Activated CD4-positive, alpha-beta T cell treated with anti-CD3 and anti-CD28 coated beads, Interleukin-2, amount 10 ng/mL, durations not matched to agents 7 days and 5 days (primary cell): ENCODE results near the gene HDC. TPM values are rescaled to one million over a fixed set of nuclear protein-coding genes. Genes with fewer than 3 reads are reported as not detected.

Source experiments
- CTCF ChIA-PET: fragments of 350-600 bp; sonication (Branson Sonifier 250); formaldehyde crosslinking; loops from one replicate; lab custom pipeline; 2021; ENCODE audit warnings: antibody characterized with exemption; lab: Charles Lee
- POLR2A ChIA-PET: fragments of 350-600 bp; sonication (Branson Sonifier 250); formaldehyde crosslinking; loops from one replicate; lab custom pipeline; 2021; ENCODE audit warnings: antibody characterized with exemption; lab: Charles Lee
- DNase-seq: peaks from one replicate; pipeline ENCODE4 v3.0.0-alpha.2; 2020
- H3K27ac Mint-ChIP-seq: one replicate; pipeline ENCODE4 v1.8.0; 2021; ENCODE audit warnings: mild to moderate bottlenecking, moderate library complexity, mixed read lengths
- H3K27me3 Mint-ChIP-seq: one replicate; pipeline ENCODE4 v1.8.0; 2021; ENCODE audit warnings: mixed read lengths
- H3K36me3 Mint-ChIP-seq: one replicate; pipeline ENCODE4 v1.8.0; 2021; ENCODE audit warnings: low read depth, mixed read lengths
- H3K4me1 Mint-ChIP-seq: one replicate; pipeline ENCODE4 v1.8.0; 2021; ENCODE audit warnings: mixed read lengths
- H3K4me3 Mint-ChIP-seq: one replicate; pipeline ENCODE4 v1.8.0; 2021; ENCODE audit warnings: mild to moderate bottlenecking, moderate library complexity, mixed read lengths
- H3K9me3 Mint-ChIP-seq: one replicate; pipeline ENCODE4 v1.8.0; 2021; ENCODE audit warnings: mixed read lengths
- total RNA-seq, 2 experiments: library from RNA; stranded (reverse); gene quantifications; one replicate each; pipeline ENCODE4 v1.2.3, GENCODE V29; 2021

Gene HDC
- total RNA-seq, 2 experiments from 2014 or later, result 0.27 TPM; not detected in 1

GRCh38 chr15:50235794-50236193 is 29.7 kb downstream of the HDC start:
- Mint-ChIP-seq H3K4me3 (no peak overlapping the region), H3K4me1 (peaks cover 2% of the 10 kb centered on the region), H3K9me3 (no peaks in the 10 kb centered on the region), H3K36me3 (peaks cover 13% of the 10 kb centered on the region), H3K27me3 (no peaks in the 10 kb centered on the region), H3K27ac (no peak overlapping the region)
- no peak for DNase-seq
- ChIA-PET POLR2A (no interaction called here), CTCF (no interaction called here)

- DNase-seq, result no peak
- no peak overlapping the region for H3K27ac Mint-ChIP-seq
- no peaks in the 10 kb centered on the region for H3K27me3 Mint-ChIP-seq
- CTCF ChIA-PET, result interaction anchor here (1.0 kb wide), 1 partner anchor 54 kb away, joined by 3 read pairs; no protein-coding TSS in a partner anchor
- H3K4me3 Mint-ChIP-seq, result no peak overlapping the region
- H3K4me1 Mint-ChIP-seq, result peaks cover 2% of the 10 kb centered on the region
- H3K9me3 Mint-ChIP-seq, result no peaks in the 10 kb centered on the region
- POLR2A ChIA-PET, result no interaction called here
- H3K36me3 Mint-ChIP-seq, result peaks cover 16% of the 10 kb centered on the region
Observed at GRCh38 chr15:50234764-50235163, 30.8 kb downstream of the HDC start.

- Mint-ChIP-seq H3K27ac (no peak overlapping the region), H3K4me3 (no peak overlapping the region), H3K27me3 (no peaks in the 10 kb centered on the region), H3K36me3 (peaks cover 27% of the 10 kb centered on the region), H3K4me1 (peaks cover 2% of the 10 kb centered on the region), H3K9me3 (no peaks in the 10 kb centered on the region)
- DNase-seq, result no peak
- POLR2A ChIA-PET, result interaction anchor here (0.6 kb wide), 1 partner anchor 112 kb away, joined by 7 read pairs; no protein-coding TSS in a partner anchor
- CTCF ChIA-PET, result interaction anchor here (1.0 to 2.5 kb wide), 2 partner anchors 7 to 49 kb away, joined by 3 to 9 read pairs; no protein-coding TSS in a partner anchor
Observed at GRCh38 chr15:50233192-50233736, 32.3 kb downstream of the HDC start.

- Mint-ChIP-seq H3K27ac (no peak overlapping the region), H3K4me3 (no peak overlapping the region), H3K27me3 (no peaks in the 10 kb centered on the region), H3K4me1 (peaks cover 2% of the 10 kb centered on the region), H3K9me3 (no peaks in the 10 kb centered on the region), H3K36me3 (peaks cover 27% of the 10 kb centered on the region)
- ChIA-PET POLR2A (interaction anchor here (0.6 kb wide), 1 partner anchor 112 kb away, joined by 7 read pairs; no protein-coding TSS in a partner anchor), CTCF (interaction anchor here (2.5 kb wide), 1 partner anchor 8 kb away, joined by 9 read pairs; no protein-coding TSS in a partner anchor)
- DNase-seq, result no peak
Observed at GRCh38 chr15:50232791-50233190, 32.7 kb downstream of the HDC start.

- DNase-seq, result no peak
- no peak overlapping the region for H3K27ac Mint-ChIP-seq
- no peak overlapping the region for H3K4me3 Mint-ChIP-seq
- CTCF ChIA-PET, result interaction anchor here (0.6 to 2.5 kb wide), 3 partner anchors 9 to 16 kb away, joined by 3 to 9 read pairs (median 4); no protein-coding TSS in a partner anchor
- no peaks in the 10 kb centered on the region for H3K9me3 Mint-ChIP-seq
- POLR2A ChIA-PET, result no interaction called here
- peaks cover 35% of the 10 kb centered on the region for H3K36me3 Mint-ChIP-seq
- no peaks in the 10 kb centered on the region for H3K27me3 Mint-ChIP-seq
- H3K4me1 Mint-ChIP-seq, result peaks cover 2% of the 10 kb centered on the region
Observed at GRCh38 chr15:50231761-50232160, 33.8 kb downstream of the HDC start.

GRCh38 chr15:50229336-50229735 is 36.2 kb downstream of the HDC start:
- ChIA-PET POLR2A (no interaction called here), CTCF (interaction anchor here (0.7 to 1.1 kb wide), 2 partner anchors 10 to 12 kb away, joined by 4 read pairs; no protein-coding TSS in a partner anchor)
- H3K27ac Mint-ChIP-seq, result no peak overlapping the region
- no peak for DNase-seq
- H3K36me3 Mint-ChIP-seq, result peaks cover 27% of the 10 kb centered on the region
- H3K4me3 Mint-ChIP-seq, result no peak overlapping the region
- H3K27me3 Mint-ChIP-seq, result no peaks in the 10 kb centered on the region
- H3K4me1 Mint-ChIP-seq, result peaks cover 2% of the 10 kb centered on the region
- H3K9me3 Mint-ChIP-seq, result no peaks in the 10 kb centered on the region

GRCh38 chr15:50228866-50229265 is 36.7 kb downstream of the HDC start:
- no peaks in the 10 kb centered on the region for H3K27me3 Mint-ChIP-seq

GRCh38 chr15:50227076-50227475 is 38.5 kb downstream of the HDC start:
- ChIA-PET CTCF (no interaction called here), POLR2A (no interaction called here)
- H3K36me3 Mint-ChIP-seq, result peaks cover 31% of the 10 kb centered on the region
- H3K27ac Mint-ChIP-seq, result no peak overlapping the region
- H3K4me3 Mint-ChIP-seq, result no peak overlapping the region
- no peaks in the 10 kb centered on the region for H3K4me1 Mint-ChIP-seq
- no peak for DNase-seq
- H3K27me3 Mint-ChIP-seq, result no peaks in the 10 kb centered on the region
- H3K9me3 Mint-ChIP-seq, result no peaks in the 10 kb centered on the region

More at GRCh38 chr15:50228866-50229265, 36.7 kb downstream of the HDC start:
- no peak for DNase-seq
- Mint-ChIP-seq H3K36me3 (peaks cover 26% of the 10 kb centered on the region), H3K9me3 (no peaks in the 10 kb centered on the region), H3K4me3 (no peak overlapping the region), H3K27ac (no peak overlapping the region), H3K4me1 (peaks cover 2% of the 10 kb centered on the region)
- CTCF ChIA-PET, result interaction anchor here (0.7 to 1.1 kb wide), 2 partner anchors 9 to 12 kb away, joined by 4 read pairs; no protein-coding TSS in a partner anchor
- POLR2A ChIA-PET, result no interaction called here

GRCh38 chr15:50225938-50226337 is 39.6 kb downstream of the HDC start:
- DNase-seq, result no peak
- Mint-ChIP-seq H3K4me1 (no peaks in the 10 kb centered on the region), H3K27me3 (no peaks in the 10 kb centered on the region), H3K9me3 (no peaks in the 10 kb centered on the region), H3K36me3 (peaks cover 31% of the 10 kb centered on the region), H3K4me3 (no peak overlapping the region), H3K27ac (no peak overlapping the region)
- CTCF ChIA-PET, result no interaction called here
- POLR2A ChIA-PET, result no interaction called here

GRCh38 chr15:50225057-50225456 is 40.5 kb downstream of the HDC start:
- H3K27ac Mint-ChIP-seq, result no peak overlapping the region
- H3K36me3 Mint-ChIP-seq, result peaks cover 28% of the 10 kb centered on the region

GRCh38 chr15:50224606-50225005 is 40.9 kb downstream of the HDC start:
- ChIA-PET CTCF (no interaction called here), POLR2A (no interaction called here)
- no peak overlapping the region for H3K27ac Mint-ChIP-seq
- peaks cover 26% of the 10 kb centered on the region for H3K36me3 Mint-ChIP-seq
- H3K4me3 Mint-ChIP-seq, result no peak overlapping the region
- no peaks in the 10 kb centered on the region for H3K9me3 Mint-ChIP-seq
- H3K27me3 Mint-ChIP-seq, result no peaks in the 10 kb centered on the region
- H3K4me1 Mint-ChIP-seq, result no peaks in the 10 kb centered on the region
- DNase-seq, result no peak

More at GRCh38 chr15:50225057-50225456, 40.5 kb downstream of the HDC start:
- no peak for DNase-seq
- no peak overlapping the region for H3K4me3 Mint-ChIP-seq
- H3K4me1 Mint-ChIP-seq, result no peaks in the 10 kb centered on the region
- no peaks in the 10 kb centered on the region for H3K27me3 Mint-ChIP-seq
- ChIA-PET POLR2A (no interaction called here), CTCF (no interaction called here)
- no peaks in the 10 kb centered on the region for H3K9me3 Mint-ChIP-seq

GRCh38 chr15:50222181-50222580 is 43.3 kb downstream of the HDC start:
- peaks cover 14% of the 10 kb centered on the region for H3K36me3 Mint-ChIP-seq

GRCh38 chr15:50219820-50220219 is 45.7 kb downstream of the HDC start:
- Mint-ChIP-seq H3K9me3 (no peaks in the 10 kb centered on the region), H3K4me3 (no peak overlapping the region), H3K36me3 (peaks cover 9% of the 10 kb centered on the region), H3K27ac (no peak overlapping the region), H3K4me1 (no peaks in the 10 kb centered on the region), H3K27me3 (no peaks in the 10 kb centered on the region)
- no peak for DNase-seq
- ChIA-PET CTCF (interaction anchor here (0.5 to 1.5 kb wide), 7 partner anchors 9 to 570 kb away, joined by 3 to 6 read pairs (median 4); no protein-coding TSS in a partner anchor), POLR2A (no interaction called here)

More at GRCh38 chr15:50222181-50222580, 43.3 kb downstream of the HDC start:
- no peak overlapping the region for H3K27ac Mint-ChIP-seq
- no peak for DNase-seq
- H3K9me3 Mint-ChIP-seq, result no peaks in the 10 kb centered on the region
- no peaks in the 10 kb centered on the region for H3K27me3 Mint-ChIP-seq
- no peak overlapping the region for H3K4me3 Mint-ChIP-seq
- no peaks in the 10 kb centered on the region for H3K4me1 Mint-ChIP-seq
- ChIA-PET POLR2A (no interaction called here), CTCF (no interaction called here)
